ENCODE results near the gene PLXNA4. TPM values are rescaled to one million over a fixed set of nuclear protein-coding genes. Genes with fewer than 3 reads are reported as not detected.

Gene PLXNA4
- total RNA-seq, 1 donor from 2014 or later, result 0.38 TPM

DNA sequence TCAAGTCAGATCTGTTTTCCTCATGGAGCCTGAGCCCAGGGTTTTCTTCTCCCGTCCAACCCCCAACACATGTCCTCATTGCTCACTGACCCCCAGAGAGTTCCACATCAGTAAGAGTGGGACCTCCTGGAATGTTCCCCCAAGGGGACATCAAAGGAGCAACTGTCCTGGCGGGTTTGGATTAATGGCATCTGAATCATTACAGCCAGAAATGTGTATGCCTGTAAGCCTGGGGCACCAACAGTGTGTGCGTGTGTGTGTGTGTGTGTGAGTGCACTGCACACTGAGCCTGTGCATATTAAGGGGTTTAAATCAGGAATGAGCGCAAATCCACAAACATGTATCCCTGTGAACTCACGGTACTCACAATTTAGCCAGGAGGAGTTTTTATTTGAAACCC is 222.3 kb downstream of the PLXNA4 start:
- no peak for DNase-seq (ENCODE audit: low spot score, unreplicated experiment)
- Mint-ChIP-seq H3K36me3 (ENCODE audit: insufficient read depth) (no peaks in the 10 kb centered on the region), H3K4me1 (ENCODE audit: low read depth) (no peaks in the 10 kb centered on the region), H3K27ac (no peak overlapping the region), H3K27me3 (peaks cover 8% of the 10 kb centered on the region), H3K9me3 (ENCODE audit: low read depth) (no peaks in the 10 kb centered on the region), H3K4me3 (ENCODE audit: low read depth) (no peak overlapping the region)
- TF ChIP-seq, protein P1, sequence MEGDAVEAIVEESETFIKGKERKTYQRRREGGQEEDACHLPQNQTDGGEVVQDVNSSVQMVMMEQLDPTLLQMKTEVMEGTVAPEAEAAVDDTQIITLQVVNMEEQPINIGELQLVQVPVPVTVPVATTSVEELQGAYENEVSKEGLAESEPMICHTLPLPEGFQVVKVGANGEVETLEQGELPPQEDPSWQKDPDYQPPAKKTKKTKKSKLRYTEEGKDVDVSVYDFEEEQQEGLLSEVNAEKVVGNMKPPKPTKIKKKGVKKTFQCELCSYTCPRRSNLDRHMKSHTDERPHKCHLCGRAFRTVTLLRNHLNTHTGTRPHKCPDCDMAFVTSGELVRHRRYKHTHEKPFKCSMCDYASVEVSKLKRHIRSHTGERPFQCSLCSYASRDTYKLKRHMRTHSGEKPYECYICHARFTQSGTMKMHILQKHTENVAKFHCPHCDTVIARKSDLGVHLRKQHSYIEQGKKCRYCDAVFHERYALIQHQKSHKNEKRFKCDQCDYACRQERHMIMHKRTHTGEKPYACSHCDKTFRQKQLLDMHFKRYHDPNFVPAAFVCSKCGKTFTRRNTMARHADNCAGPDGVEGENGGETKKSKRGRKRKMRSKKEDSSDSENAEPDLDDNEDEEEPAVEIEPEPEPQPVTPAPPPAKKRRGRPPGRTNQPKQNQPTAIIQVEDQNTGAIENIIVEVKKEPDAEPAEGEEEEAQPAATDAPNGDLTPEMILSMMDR (IDR thresholded peaks at IDR 0.05; ENCODE audit: unreplicated experiment), result no peak

GRCh38 chr7:132352800-132353199 is 223.5 kb downstream of the PLXNA4 start:
- no peak overlapping the region for H3K4me3 Mint-ChIP-seq (ENCODE audit: low read depth)
- peaks cover 6% of the 10 kb centered on the region for H3K4me1 Mint-ChIP-seq (ENCODE audit: low read depth)
- TF ChIP-seq, protein P1 (IDR thresholded peaks at IDR 0.05; ENCODE audit: unreplicated experiment), result no peak
- H3K27ac Mint-ChIP-seq, result no peak overlapping the region
- no peaks in the 10 kb centered on the region for H3K9me3 Mint-ChIP-seq (ENCODE audit: low read depth)
- H3K36me3 Mint-ChIP-seq (ENCODE audit: insufficient read depth), result no peaks in the 10 kb centered on the region
- no peak for DNase-seq (ENCODE audit: low spot score, unreplicated experiment)
- peaks cover 8% of the 10 kb centered on the region for H3K27me3 Mint-ChIP-seq

DNA sequence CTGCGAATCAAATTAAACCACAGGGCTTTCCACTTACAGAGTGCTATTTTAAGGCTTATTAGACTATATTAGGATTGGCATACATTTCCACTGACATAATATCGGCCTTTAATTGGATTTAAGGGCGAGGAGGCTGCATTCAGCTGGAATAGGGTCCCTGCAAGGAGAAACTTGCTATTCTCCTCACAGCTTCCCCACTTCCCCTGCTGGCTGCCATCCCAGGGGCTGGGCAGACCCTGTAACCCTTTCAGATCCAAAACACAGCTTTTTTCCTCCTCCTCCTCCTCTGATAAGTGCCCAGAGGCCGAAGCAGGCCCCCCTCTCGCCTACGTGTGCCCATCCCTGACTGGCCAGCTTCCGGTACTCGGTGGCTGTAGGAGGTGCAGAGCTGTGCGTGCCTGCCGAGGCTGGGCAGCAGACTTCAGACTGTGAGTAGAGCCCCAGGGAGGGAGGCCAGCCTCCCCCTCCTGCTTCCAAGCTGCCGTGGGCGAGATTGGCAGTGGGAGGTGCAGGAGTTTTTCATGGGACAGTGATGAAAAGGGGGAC is 224.2 kb downstream of the PLXNA4 start:
- Mint-ChIP-seq H3K9me3 (ENCODE audit: low read depth) (no peaks in the 10 kb centered on the region), H3K27me3 (peaks cover 4% of the 10 kb centered on the region), H3K36me3 (ENCODE audit: insufficient read depth) (no peaks in the 10 kb centered on the region), H3K4me3 (ENCODE audit: low read depth) (no peak overlapping the region), H3K27ac (no peak overlapping the region), H3K4me1 (ENCODE audit: low read depth) (peaks cover 13% of the 10 kb centered on the region)
- DNase-seq (ENCODE audit: low spot score, unreplicated experiment), result no peak
- TF ChIP-seq, protein P1 (IDR thresholded peaks at IDR 0.05; ENCODE audit: unreplicated experiment), result no peak

DNA sequence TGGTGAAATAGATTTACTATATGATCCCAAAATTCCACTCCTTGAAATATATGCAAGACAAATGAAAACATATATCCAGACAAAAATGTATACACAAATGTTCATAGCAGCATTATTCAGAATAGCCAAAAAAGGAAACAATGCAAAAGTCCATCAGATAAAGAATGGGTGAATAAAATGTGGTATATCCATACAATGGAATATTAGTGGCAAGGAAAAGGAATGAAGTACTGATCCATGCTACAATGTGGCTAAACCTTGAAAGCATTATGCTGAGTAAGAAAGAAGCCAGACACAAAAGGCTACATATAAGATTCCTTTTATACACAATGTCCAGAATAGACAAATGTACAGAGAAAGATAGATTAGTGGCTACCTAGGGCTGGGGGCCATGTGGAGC is 225.5 kb downstream of the PLXNA4 start:
- Mint-ChIP-seq H3K4me3 (ENCODE audit: low read depth) (no peak overlapping the region), H3K27ac (no peak overlapping the region), H3K27me3 (no peaks in the 10 kb centered on the region), H3K4me1 (ENCODE audit: low read depth) (peaks cover 15% of the 10 kb centered on the region), H3K36me3 (ENCODE audit: insufficient read depth) (no peaks in the 10 kb centered on the region), H3K9me3 (ENCODE audit: low read depth) (no peaks in the 10 kb centered on the region)
- TF ChIP-seq, protein P1 (IDR thresholded peaks at IDR 0.05; ENCODE audit: unreplicated experiment), result no peak
- no peak for DNase-seq (ENCODE audit: low spot score, unreplicated experiment)

DNA sequence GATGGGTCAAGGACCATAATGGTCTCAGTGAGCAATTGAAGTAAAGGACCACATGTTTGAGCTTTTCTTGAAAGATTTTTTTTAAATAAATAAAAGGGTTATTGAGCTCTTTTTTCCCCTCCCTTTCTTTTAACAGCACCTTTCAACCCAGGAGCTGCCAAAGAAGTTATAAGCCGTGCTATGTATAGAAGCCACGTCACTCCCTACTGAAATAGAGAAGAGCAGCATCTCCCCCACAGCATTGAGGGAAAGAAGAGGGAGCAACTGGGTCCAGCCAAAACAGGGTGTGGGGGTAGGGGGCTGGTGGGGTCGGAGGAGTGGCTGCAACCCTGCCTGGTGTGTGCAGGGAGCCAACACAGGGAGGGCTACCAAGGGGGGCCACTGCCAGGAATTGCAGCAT is 227.2 kb downstream of the PLXNA4 start:
- H3K27ac Mint-ChIP-seq, result no peak overlapping the region
- TF ChIP-seq, protein P1 (IDR thresholded peaks at IDR 0.05; ENCODE audit: unreplicated experiment), result no peak
- H3K4me1 Mint-ChIP-seq (ENCODE audit: low read depth), result peaks cover 15% of the 10 kb centered on the region
- no peaks in the 10 kb centered on the region for H3K27me3 Mint-ChIP-seq
- no peaks in the 10 kb centered on the region for H3K36me3 Mint-ChIP-seq (ENCODE audit: insufficient read depth)
- no peak overlapping the region for H3K4me3 Mint-ChIP-seq (ENCODE audit: low read depth)
- no peaks in the 10 kb centered on the region for H3K9me3 Mint-ChIP-seq (ENCODE audit: low read depth)
- DNase-seq (ENCODE audit: low spot score, unreplicated experiment), result no peak

Data from progenitor cell of endocrine pancreas (in vitro differentiated cells).